Measurements from ENCODE around the gene WDR18. TPM values are rescaled to one million over a fixed set of nuclear protein-coding genes. Genes with fewer than 3 reads are reported as not detected.

WDR18 gene
- total RNA-seq, 1 donor from 2014 or later, result 65.4 TPM

GRCh38 chr19:990119-990571, 6.0 kb downstream of the WDR18 start:
- no peak for DNase-seq (ENCODE audit: extremely low spot score, unreplicated experiment)
- Mint-ChIP-seq H3K27me3 (no peaks in the 10 kb centered on the region), H3K36me3 (peaks cover 3% of the 10 kb centered on the region), H3K4me1 (ENCODE audit: unreplicated experiment) (no peaks in the 10 kb centered on the region), H3K4me3 (no peak overlapping the region), H3K9me3 (no peaks in the 10 kb centered on the region), H3K27ac (no peak overlapping the region)
- TF ChIP-seq, protein P1, sequence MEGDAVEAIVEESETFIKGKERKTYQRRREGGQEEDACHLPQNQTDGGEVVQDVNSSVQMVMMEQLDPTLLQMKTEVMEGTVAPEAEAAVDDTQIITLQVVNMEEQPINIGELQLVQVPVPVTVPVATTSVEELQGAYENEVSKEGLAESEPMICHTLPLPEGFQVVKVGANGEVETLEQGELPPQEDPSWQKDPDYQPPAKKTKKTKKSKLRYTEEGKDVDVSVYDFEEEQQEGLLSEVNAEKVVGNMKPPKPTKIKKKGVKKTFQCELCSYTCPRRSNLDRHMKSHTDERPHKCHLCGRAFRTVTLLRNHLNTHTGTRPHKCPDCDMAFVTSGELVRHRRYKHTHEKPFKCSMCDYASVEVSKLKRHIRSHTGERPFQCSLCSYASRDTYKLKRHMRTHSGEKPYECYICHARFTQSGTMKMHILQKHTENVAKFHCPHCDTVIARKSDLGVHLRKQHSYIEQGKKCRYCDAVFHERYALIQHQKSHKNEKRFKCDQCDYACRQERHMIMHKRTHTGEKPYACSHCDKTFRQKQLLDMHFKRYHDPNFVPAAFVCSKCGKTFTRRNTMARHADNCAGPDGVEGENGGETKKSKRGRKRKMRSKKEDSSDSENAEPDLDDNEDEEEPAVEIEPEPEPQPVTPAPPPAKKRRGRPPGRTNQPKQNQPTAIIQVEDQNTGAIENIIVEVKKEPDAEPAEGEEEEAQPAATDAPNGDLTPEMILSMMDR (conservative IDR thresholded peaks at IDR 0.05), result no peak

DNA sequence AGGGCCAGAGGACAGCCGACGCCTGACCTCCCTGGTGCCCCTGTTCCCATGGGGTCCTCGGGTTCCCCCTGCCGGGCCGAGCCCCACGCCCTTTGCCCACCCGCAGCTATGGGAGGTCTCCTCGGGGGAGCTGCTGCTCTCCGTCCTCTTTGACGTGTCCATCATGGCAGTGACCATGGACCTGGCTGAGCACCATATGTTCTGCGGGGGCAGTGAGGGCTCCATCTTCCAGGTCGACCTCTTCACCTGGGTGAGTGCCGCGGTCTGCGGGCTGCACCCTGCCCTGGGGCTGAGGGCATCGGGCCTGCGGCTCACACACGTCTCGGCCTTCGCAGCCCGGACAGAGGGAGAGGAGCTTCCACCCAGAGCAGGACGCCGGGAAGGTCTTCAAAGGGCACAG, 6.6 kb downstream of the WDR18 start:
- Mint-ChIP-seq H3K27ac (no peak overlapping the region), H3K27me3 (peaks cover 3% of the 10 kb centered on the region), H3K4me1 (ENCODE audit: unreplicated experiment) (no peaks in the 10 kb centered on the region), H3K9me3 (no peaks in the 10 kb centered on the region), H3K36me3 (peaks cover 3% of the 10 kb centered on the region), H3K4me3 (no peak overlapping the region)
- TF ChIP-seq, protein P1 (conservative IDR thresholded peaks at IDR 0.05), result no peak
- no peak for DNase-seq (ENCODE audit: extremely low spot score, unreplicated experiment)

GRCh38 chr19:991174-991931, 7.2 kb downstream of the WDR18 start:
- Mint-ChIP-seq H3K9me3 (no peaks in the 10 kb centered on the region), H3K27ac (no peak overlapping the region), H3K36me3 (peaks cover 3% of the 10 kb centered on the region)

GRCh38 chr19:991932-992669, 8.0 kb downstream of the WDR18 start:
- H3K27ac Mint-ChIP-seq, result no peak overlapping the region
- H3K4me3 Mint-ChIP-seq, result no peak overlapping the region
- TF ChIP-seq, protein P1 (conservative IDR thresholded peaks at IDR 0.05), result no peak
- H3K9me3 Mint-ChIP-seq, result no peaks in the 10 kb centered on the region
- H3K4me1 Mint-ChIP-seq (ENCODE audit: unreplicated experiment), result no peaks in the 10 kb centered on the region
- H3K27me3 Mint-ChIP-seq, result peaks cover 14% of the 10 kb centered on the region
- H3K36me3 Mint-ChIP-seq, result peaks cover 3% of the 10 kb centered on the region
- DNase-seq (ENCODE audit: extremely low spot score, unreplicated experiment), result no peak

More at GRCh38 chr19:991174-991931, 7.2 kb downstream of the WDR18 start:
- Mint-ChIP-seq H3K4me3 (no peak overlapping the region), H3K4me1 (ENCODE audit: unreplicated experiment) (no peaks in the 10 kb centered on the region), H3K27me3 (peaks cover 6% of the 10 kb centered on the region)
- TF ChIP-seq, protein P1 (conservative IDR thresholded peaks at IDR 0.05), result no peak
- DNase-seq (ENCODE audit: extremely low spot score, unreplicated experiment), result no peak

DNA sequence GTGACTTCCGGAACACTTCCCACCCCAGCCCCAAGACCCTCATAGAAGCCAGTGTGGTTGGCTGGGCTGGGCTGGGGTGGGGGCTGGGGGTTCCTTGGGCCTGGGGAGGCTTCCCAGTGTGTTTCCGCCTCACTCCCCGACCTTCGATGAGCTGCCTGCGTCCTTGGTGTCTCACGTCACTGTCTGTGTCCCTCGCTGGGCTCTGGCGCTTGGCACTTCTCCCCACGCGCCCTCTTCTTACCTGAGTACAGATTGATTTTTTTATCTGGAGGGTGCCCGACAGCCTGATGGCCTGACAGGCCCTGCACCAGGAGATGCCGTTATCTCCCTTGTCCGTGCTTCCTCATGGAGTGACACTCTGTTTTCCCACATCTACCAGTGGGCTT, 8.5 kb downstream of the WDR18 start:
- H3K36me3 Mint-ChIP-seq, result peaks cover 3% of the 10 kb centered on the region
- no peak overlapping the region for H3K4me3 Mint-ChIP-seq
- no peaks in the 10 kb centered on the region for H3K4me1 Mint-ChIP-seq (ENCODE audit: unreplicated experiment)
- H3K27me3 Mint-ChIP-seq, result peaks cover 20% of the 10 kb centered on the region
- DNase-seq (ENCODE audit: extremely low spot score, unreplicated experiment), result no peak
- TF ChIP-seq, protein P1 (conservative IDR thresholded peaks at IDR 0.05), result no peak
- no peak overlapping the region for H3K27ac Mint-ChIP-seq
- no peaks in the 10 kb centered on the region for H3K9me3 Mint-ChIP-seq
